Suppressor macrophage (primary cell): ENCODE results near the gene KREMEN1.

ENCODE experiments used
- DNase-seq, 4 experiments: peaks; one replicate each; pipeline ENCODE4 v3.0.0-alpha.2; 2020 to 2022

The KREMEN1 gene

GRCh38 chr22:29194184-29194583 is 121.3 kb downstream of the KREMEN1 start:
- no peak for DNase-seq

- no peak for DNase-seq
These were observed 122.5 kb downstream of the KREMEN1 start for GRCh38 chr22:29195118-29195963.

GRCh38 chr22:29195964-29196666 is 123.3 kb downstream of the KREMEN1 start:
- DNase-seq: no peak

GRCh38 chr22:29197096-29197495 is 124.3 kb downstream of the KREMEN1 start:
- DNase-seq: no peak

GRCh38 chr22:29198240-29198639 is 125.4 kb downstream of the KREMEN1 start:
- no peak for DNase-seq

- no peak for DNase-seq
These were observed 127.0 kb downstream of the KREMEN1 start for GRCh38 chr22:29199702-29200400.

GRCh38 chr22:29200901-29201300 is 128.1 kb downstream of the KREMEN1 start:
- DNase-seq: no peak

GRCh38 chr22:29201782-29202181 is 128.9 kb downstream of the KREMEN1 start:
- no peak for DNase-seq

GRCh38 chr22:29202212-29203192 is 129.7 kb downstream of the KREMEN1 start:
- DNase-seq: peak; percentile 38 to 60 (median 44)

- no peak for DNase-seq
These were observed 130.9 kb downstream of the KREMEN1 start for GRCh38 chr22:29203488-29204454.

- no peak for DNase-seq
These were observed 131.8 kb downstream of the KREMEN1 start for GRCh38 chr22:29204455-29205183.

- DNase-seq: no peak
These were observed 132.4 kb downstream of the KREMEN1 start for GRCh38 chr22:29205252-29205593.

- DNase-seq: peak; percentile 16 to 69 (median 34)
These were observed 132.9 kb downstream of the KREMEN1 start, which contains the start of gene EMID1 for GRCh38 chr22:29205594-29206371. Gene EMID1 (plus strand): TSS chr22:29205896. CDS start chr22:29206039, 143 bp downstream.

GRCh38 chr22:29206372-29207242 is 133.8 kb downstream of the KREMEN1 start:
- no peak for DNase-seq

- no peak for DNase-seq
These were observed 134.4 kb downstream of the KREMEN1 start for GRCh38 chr22:29207243-29207550.

GRCh38 chr22:29207562-29208501 is 135.0 kb downstream of the KREMEN1 start:
- no peak for DNase-seq

- DNase-seq: no peak
These were observed 135.6 kb downstream of the KREMEN1 start for GRCh38 chr22:29208502-29208862.
